Right cardiac atrium (tissue), 5 donors: ENCODE data around the gene ATG13. TPM values are rescaled to one million over a fixed set of nuclear protein-coding genes. Genes with fewer than 3 reads are reported as not detected.
"Not testable (repeated sequence)": the region's sequence is repeated elsewhere in the genome, so short reads cannot be mapped to it uniquely, and the experiment has no call there.

Source experiments
- ATAC-seq, 2 donors: fragments of 200-7000 bp; cut with Tn5 transposase; one replicate each; pipeline versions ENCODE4 v1.8.0 to v1.9.1; 2020; ENCODE audit warnings: moderate library complexity in 2 of 2, mild to moderate bottlenecking in 1 of 2
- DNase-seq, 3 donors: peaks; one replicate each; pipeline ENCODE4 v3.0.0-alpha.2; 2020
- H3K27ac ChIP-seq: one replicate; pipeline ENCODE4 v1.5.1; 2013; ENCODE audit warnings: mild to moderate bottlenecking, low read length, control low read depth, moderate library complexity
- H3K27me3 ChIP-seq: one replicate; pipeline ENCODE4 v1.6.1; 2013; ENCODE audit not compliant: control insufficient read depth, insufficient read depth
- H3K4me1 ChIP-seq: one replicate; pipeline ENCODE4 v1.6.1; 2013; ENCODE audit warnings: low read length; ENCODE audit not compliant: control insufficient read depth, insufficient read depth
- H3K4me3 ChIP-seq: one replicate; pipeline ENCODE4 v1.5.1; 2013; ENCODE audit warnings: low read length, control low read depth
- H3K9me3 ChIP-seq: one replicate; pipeline ENCODE4 v1.6.1; 2013; ENCODE audit warnings: low read length; ENCODE audit not compliant: control insufficient read depth
- WGBS: extraction: QIAGEN DNeasy Blood & Tissue Kit; methylation state at CpG from one replicate; pipeline ENCODE4 v1.1.7; 2013; 5-methylcytosine and 5-hydroxymethylcytosine counted together
- intact Hi-C, 4 donors: fragments of 100-400 bp; cut with DNase I; formaldehyde crosslinking; loops; one replicate each; pipeline versions ENCODE4 v1.11.0 to v1.14.0; 2022 to 2023
- polyA plus RNA-seq: library from polyadenylated mRNA; stranded (reverse); fragments of 200-250 nt; gene quantifications from one replicate; pipeline ENCODE4 v1.2.3, GENCODE V29; 2013
- total RNA-seq, 4 donors: library from RNA; stranded (reverse); fragmentation: NEBNext Ultra II Directional; extraction: Animal tissue kit (Norgen Biotek cat#: 25700); gene quantifications; one replicate each; pipeline ENCODE4 v1.2.1, GENCODE V29; 2021
- donor health status: healthy with polysubstance abuse.
- donor health status: DM: no; HTN: yes; CAD: no.
- donor health status: DM: no; HTN: no; CAD: no.
- donor health status: DM: no; HTN: yes; CAD: no; lungs with severe emphysema.
- donor health status: DM: yes; HTN: yes; CAD: no.

Gene ATG13
- total and polyA plus RNA-seq, 5 donors, result 38.0 to 66.2 (median 55.1) TPM

GRCh38 chr11:46666516-46666915 lies 49.2 kb downstream of the ATG13 start:
- no peak overlapping the region for H3K4me3 ChIP-seq

GRCh38 chr11:46667043-46667481 lies 49.7 kb downstream of the ATG13 start:
- no peak overlapping the region for H3K4me3 ChIP-seq
- H3K4me1 ChIP-seq, result peaks cover 6% of the 10 kb centered on the region
- H3K9me3 ChIP-seq, result no peaks in the 10 kb centered on the region
- H3K27me3 ChIP-seq, result no peaks in the 10 kb centered on the region
- intact Hi-C loops, result no loop called here
- ATAC-seq (peak; percentile 53 to 77), DNase-seq (peak; percentile 53 to 84 (median 76))
- H3K27ac ChIP-seq, result peak overlapping the region; percentile 74
- 33% methylated on average over 2 of the region's 2 CpGs for WGBS

More at GRCh38 chr11:46666516-46666915, 49.2 kb downstream of the ATG13 start:
- 32% methylated on average over 5 of the region's 5 CpGs for WGBS
- intact Hi-C loops, result no loop called here
- peaks cover 6% of the 10 kb centered on the region for H3K4me1 ChIP-seq
- H3K27me3 ChIP-seq, result no peaks in the 10 kb centered on the region
- DNase-seq (peak; percentile 54 to 66 (median 64)), ATAC-seq (peak; percentile 62 to 77)
- H3K9me3 ChIP-seq, result no peaks in the 10 kb centered on the region
- peak overlapping the region; percentile 74 for H3K27ac ChIP-seq

GRCh38 chr11:46668480-46669085 lies 51.2 kb downstream of the ATG13 start:
- Histone ChIP-seq H3K4me3 (no peak overlapping the region), H3K27ac (no peak overlapping the region), H3K9me3 (no peaks in the 10 kb centered on the region), H3K4me1 (peaks cover 6% of the 10 kb centered on the region), H3K27me3 (no peaks in the 10 kb centered on the region)
- DNase-seq, result no peak
- 92% methylated on average over 12 of the region's 12 CpGs for WGBS
- intact Hi-C loops, result no loop called here
- no peak for ATAC-seq

GRCh38 chr11:46669711-46670139 lies 52.4 kb downstream of the ATG13 start:
- H3K4me1 ChIP-seq, result peaks cover 4% of the 10 kb centered on the region
- peak overlapping the region; percentile 59 for H3K27ac ChIP-seq
- H3K4me3 ChIP-seq, result no peak overlapping the region
- no peaks in the 10 kb centered on the region for H3K27me3 ChIP-seq
- intact Hi-C loops, result no loop called here
- 49% methylated on average over 3 of the region's 3 CpGs for WGBS
- DNase-seq (no peak), ATAC-seq (no peak)
- no peaks in the 10 kb centered on the region for H3K9me3 ChIP-seq

GRCh38 chr11:46670521-46670920 lies 53.2 kb downstream of the ATG13 start:
- not testable (repeated sequence) for H3K4me1 ChIP-seq, ATAC-seq, H3K27ac ChIP-seq

GRCh38 chr11:46671958-46672315 lies 54.6 kb downstream of the ATG13 start:
- ATAC-seq, result no peak
- H3K4me3 ChIP-seq, result no peak overlapping the region
- H3K9me3 ChIP-seq, result no peaks in the 10 kb centered on the region
- peaks cover 14% of the 10 kb centered on the region for H3K4me1 ChIP-seq
- no peaks in the 10 kb centered on the region for H3K27me3 ChIP-seq
- no peak overlapping the region for H3K27ac ChIP-seq
- peak in 1 of 3 donors; percentile 27 for DNase-seq
- WGBS, result 88% methylated on average over 10 of the region's 10 CpGs
- intact Hi-C loops, result no loop called here

More at GRCh38 chr11:46670521-46670920, 53.2 kb downstream of the ATG13 start:
- intact Hi-C loops, H3K9me3 ChIP-seq, H3K27me3 ChIP-seq, H3K4me3 ChIP-seq: not testable (repeated sequence)
- 89% methylated on average over 3 of the region's 3 CpGs for WGBS
- peak in 1 of 3 donors; percentile 25 for DNase-seq

GRCh38 chr11:46672381-46672839 lies 55.1 kb downstream of the ATG13 start:
- ATAC-seq (no peak), DNase-seq (peak in 1 of 3 donors; percentile 59)
- Histone ChIP-seq H3K4me3 (no peak overlapping the region), H3K9me3 (no peaks in the 10 kb centered on the region), H3K4me1 (peaks cover 17% of the 10 kb centered on the region), H3K27me3 (no peaks in the 10 kb centered on the region), H3K27ac (peak overlapping the region; percentile 34)
- 57% methylated on average over 7 of the region's 7 CpGs for WGBS
- intact Hi-C loops, result no loop called here

GRCh38 chr11:46673713-46674462 lies 56.5 kb downstream of the ATG13 start:
- ATAC-seq, result peak in 1 of 2 donors; percentile 7
- 72% methylated on average over 6 of the region's 6 CpGs for WGBS
- Histone ChIP-seq H3K4me3 (no peak overlapping the region), H3K27me3 (no peaks in the 10 kb centered on the region), H3K9me3 (no peaks in the 10 kb centered on the region), H3K27ac (peak overlapping the region; percentile 96), H3K4me1 (peaks cover 17% of the 10 kb centered on the region)
- intact Hi-C loops, result no loop called here
- peak in 1 of 3 donors; percentile 62 for DNase-seq

GRCh38 chr11:46674463-46675287 lies 57.3 kb downstream of the ATG13 start:
- Histone ChIP-seq H3K9me3 (no peaks in the 10 kb centered on the region), H3K4me3 (no peak overlapping the region), H3K4me1 (peaks cover 17% of the 10 kb centered on the region), H3K27me3 (no peaks in the 10 kb centered on the region), H3K27ac (peak overlapping the region; percentile 96)
- WGBS, result 48% methylated on average over 12 of the region's 12 CpGs
- intact Hi-C loops, result no loop called here
- ATAC-seq (peak; percentile 20 to 30), DNase-seq (peak in 2 of 3 donors; percentile 74 to 83)

GRCh38 chr11:46675288-46675851 lies 58.0 kb downstream of the ATG13 start:
- WGBS, result 29% methylated on average over 4 of the region's 4 CpGs
- ATAC-seq, result peak; percentile 82 to 83
- Histone ChIP-seq H3K27ac (peak overlapping the region; percentile 96), H3K4me1 (peaks cover 17% of the 10 kb centered on the region), H3K9me3 (no peaks in the 10 kb centered on the region), H3K27me3 (no peaks in the 10 kb centered on the region), H3K4me3 (no peak overlapping the region)
- intact Hi-C loops, result no loop called here
- DNase-seq, result peak; percentile 80 to 90 (median 86)
